ENCODE measurements around the gene C1D.

C1D gene

DNA sequence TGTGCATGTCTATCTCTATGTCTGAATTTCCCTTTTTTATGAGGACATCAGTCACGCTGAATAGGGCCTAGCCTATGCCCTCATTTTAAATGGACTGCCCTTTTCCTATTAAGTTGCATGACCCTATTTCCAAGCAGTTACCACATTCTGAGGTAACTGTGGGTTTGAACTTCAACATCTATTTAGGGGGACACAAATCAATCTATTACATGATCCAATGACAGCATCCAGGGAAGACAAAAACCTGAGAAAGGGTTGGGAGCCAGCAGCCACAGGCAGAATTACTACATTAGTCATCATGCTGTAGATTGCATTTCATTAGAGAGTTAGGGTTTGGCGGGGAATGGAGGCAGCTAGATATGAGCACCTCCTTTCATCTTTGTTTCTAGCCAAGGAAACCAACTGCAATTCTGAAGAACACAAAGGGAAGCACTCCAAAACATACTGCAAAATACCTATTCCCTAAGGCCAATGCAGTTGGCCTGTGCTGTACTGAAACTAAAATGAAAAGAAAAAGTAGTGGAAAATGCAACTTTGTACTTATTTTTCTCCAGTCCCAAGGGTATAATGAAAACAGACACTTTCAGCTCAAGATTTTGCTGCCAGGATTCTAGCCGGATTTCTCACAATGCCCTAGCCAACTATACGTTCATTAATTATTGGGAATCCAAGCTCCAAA lies 40.4 kb upstream of the C1D start:
- no peak overlapping the region for H3K4me3 ChIP-seq (ENCODE audit: low read depth, low read length)
- ChIA-PET POLR2A (no interaction called here), CTCF (interaction anchor here (1.7 kb wide), 1 partner anchor 19 kb away, joined by 5 read pairs; no protein-coding TSS in a partner anchor)
- no peak for DNase-seq (ENCODE audit: low read depth, low spot score)
- TF ChIP-seq, protein P1, sequence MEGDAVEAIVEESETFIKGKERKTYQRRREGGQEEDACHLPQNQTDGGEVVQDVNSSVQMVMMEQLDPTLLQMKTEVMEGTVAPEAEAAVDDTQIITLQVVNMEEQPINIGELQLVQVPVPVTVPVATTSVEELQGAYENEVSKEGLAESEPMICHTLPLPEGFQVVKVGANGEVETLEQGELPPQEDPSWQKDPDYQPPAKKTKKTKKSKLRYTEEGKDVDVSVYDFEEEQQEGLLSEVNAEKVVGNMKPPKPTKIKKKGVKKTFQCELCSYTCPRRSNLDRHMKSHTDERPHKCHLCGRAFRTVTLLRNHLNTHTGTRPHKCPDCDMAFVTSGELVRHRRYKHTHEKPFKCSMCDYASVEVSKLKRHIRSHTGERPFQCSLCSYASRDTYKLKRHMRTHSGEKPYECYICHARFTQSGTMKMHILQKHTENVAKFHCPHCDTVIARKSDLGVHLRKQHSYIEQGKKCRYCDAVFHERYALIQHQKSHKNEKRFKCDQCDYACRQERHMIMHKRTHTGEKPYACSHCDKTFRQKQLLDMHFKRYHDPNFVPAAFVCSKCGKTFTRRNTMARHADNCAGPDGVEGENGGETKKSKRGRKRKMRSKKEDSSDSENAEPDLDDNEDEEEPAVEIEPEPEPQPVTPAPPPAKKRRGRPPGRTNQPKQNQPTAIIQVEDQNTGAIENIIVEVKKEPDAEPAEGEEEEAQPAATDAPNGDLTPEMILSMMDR (IDR thresholded peaks at IDR 0.05; ENCODE audit: insufficient read depth, low read length, missing control alignments): no peak

DNA sequence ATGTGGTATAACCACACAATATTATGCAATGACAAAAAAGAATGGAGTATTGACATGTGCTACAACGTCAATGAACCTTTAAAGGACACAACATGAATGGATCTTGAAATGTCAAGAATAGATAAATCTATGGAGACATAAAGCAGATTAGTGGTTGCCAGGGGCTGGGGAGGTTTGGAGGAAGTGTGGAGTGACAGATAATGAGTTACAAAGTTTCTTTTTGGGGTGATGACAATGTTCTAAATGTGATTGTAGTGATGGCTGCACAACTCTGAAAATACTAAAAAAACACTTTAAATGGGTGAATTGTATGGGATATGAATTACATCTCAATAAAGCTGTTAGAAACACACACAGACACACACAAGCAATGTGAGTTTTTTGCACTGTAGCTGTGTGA lies 37.4 kb upstream of the C1D start:
- CTCF ChIA-PET: no interaction called here
- no peak for DNase-seq (ENCODE audit: low read depth, low spot score)
- H3K4me3 ChIP-seq (ENCODE audit: low read depth, low read length): no peak overlapping the region
- TF ChIP-seq, protein P1 (IDR thresholded peaks at IDR 0.05; ENCODE audit: insufficient read depth, low read length, missing control alignments): no peak
- POLR2A ChIA-PET: no interaction called here

DNA sequence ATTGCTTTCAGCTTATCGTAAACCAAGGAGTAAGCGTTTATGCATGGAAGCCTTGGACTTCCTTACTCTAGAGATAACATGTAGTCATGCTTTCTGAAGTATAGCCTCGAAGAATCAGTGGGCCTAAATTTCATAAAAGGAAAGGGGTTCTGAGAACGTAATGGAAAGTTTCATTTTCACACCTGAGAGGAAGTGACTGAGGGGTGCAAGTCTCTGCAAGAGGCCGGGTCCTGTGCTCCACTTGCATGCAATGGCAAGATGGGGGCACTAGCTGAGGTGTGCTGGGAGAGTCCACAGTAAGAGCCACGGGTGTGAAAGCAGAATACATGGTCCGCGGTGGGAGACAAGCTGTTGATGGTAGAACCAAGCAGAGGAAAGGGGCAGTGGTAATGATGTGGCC lies 36.5 kb upstream of the C1D start:
- TF ChIP-seq, protein P1 (IDR thresholded peaks at IDR 0.05; ENCODE audit: insufficient read depth, low read length, missing control alignments): no peak
- no peak for DNase-seq (ENCODE audit: low read depth, low spot score)
- POLR2A ChIA-PET: no interaction called here
- H3K4me3 ChIP-seq (ENCODE audit: low read depth, low read length): no peak overlapping the region
- CTCF ChIA-PET: no interaction called here

DNA sequence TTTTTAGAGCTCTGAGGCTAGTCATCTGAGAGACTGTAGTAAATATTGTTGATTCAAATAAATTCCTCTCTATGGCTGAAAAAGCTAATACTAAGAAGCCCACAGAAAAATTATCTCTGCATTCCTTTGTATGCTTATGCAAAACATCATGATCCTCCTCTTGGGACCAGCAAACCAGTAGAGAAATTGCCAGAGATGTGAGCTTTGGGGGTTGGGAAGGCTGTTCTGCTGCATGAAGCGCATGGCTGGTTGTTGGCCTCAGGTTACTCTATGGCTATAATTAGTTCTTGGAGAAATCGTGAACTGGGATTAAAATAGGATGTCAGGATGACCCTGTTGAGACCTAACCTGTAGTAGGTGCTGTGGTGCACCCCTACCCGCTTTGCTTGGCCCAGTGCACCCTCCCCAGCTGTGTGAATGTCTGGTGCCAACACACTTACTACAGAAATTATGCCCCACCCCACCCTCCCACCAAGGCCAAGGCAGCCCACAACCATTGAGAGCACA lies 35.5 kb upstream of the C1D start:
- ChIA-PET POLR2A (no interaction called here), CTCF (interaction anchor here (0.9 kb wide), 1 partner anchor 23 kb away, joined by 5 read pairs; no protein-coding TSS in a partner anchor)
- TF ChIP-seq, protein P1 (IDR thresholded peaks at IDR 0.05; ENCODE audit: insufficient read depth, low read length, missing control alignments): no peak
- no peak overlapping the region for H3K4me3 ChIP-seq (ENCODE audit: low read depth, low read length)
- DNase-seq (ENCODE audit: low read depth, low spot score): no peak

DNA sequence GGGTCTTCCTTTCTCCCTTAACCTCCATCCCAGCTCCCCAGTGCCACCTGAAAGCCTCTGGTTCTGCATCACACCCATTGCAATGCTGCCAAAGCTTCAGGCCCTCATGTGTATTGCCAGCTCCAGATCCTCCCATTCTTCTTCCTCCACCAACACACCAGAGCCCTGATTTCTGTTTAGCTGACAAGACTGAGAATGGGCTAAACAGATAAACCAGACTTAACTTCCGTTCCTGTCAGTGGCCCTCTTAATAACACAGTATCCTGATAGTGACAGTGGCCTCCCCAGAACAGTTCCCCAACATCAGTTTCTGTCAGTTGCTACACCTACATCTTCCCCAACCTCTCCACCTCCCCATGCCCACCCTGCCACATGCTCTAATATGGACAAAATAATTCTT lies 31.3 kb upstream of the C1D start:
- TF ChIP-seq, protein P1 (IDR thresholded peaks at IDR 0.05; ENCODE audit: insufficient read depth, low read length, missing control alignments): no peak
- DNase-seq (ENCODE audit: low read depth, low spot score): no peak
- no peak overlapping the region for H3K4me3 ChIP-seq (ENCODE audit: low read depth, low read length)
- ChIA-PET POLR2A (no interaction called here), CTCF (interaction anchor here (2.5 kb wide), 1 partner anchor 28 kb away, joined by 6 read pairs; no protein-coding TSS in a partner anchor)

DNA sequence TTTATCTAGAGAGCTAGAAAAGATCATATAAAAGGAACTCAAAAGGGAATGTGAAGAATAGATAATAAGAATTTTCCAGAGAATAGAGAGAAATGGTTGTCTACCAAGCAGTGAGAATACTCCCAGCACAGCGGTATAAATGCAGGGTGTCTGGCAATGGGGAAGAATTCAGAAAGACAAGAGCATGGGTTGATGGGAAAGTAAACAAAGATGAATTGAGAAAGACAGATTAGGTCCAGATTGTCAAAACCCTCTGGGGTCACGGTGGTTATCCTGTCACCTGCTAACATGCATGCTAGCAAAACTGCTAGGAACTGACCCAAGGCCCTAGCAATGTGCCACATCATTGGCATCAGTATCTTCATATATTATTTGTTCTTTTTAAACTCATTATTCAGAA lies 30.8 kb upstream of the C1D start:
- no peak for DNase-seq (ENCODE audit: low read depth, low spot score)
- CTCF ChIA-PET: interaction anchor here (2.1 to 2.5 kb wide), 2 partner anchors 8 to 29 kb away, joined by 4 to 6 read pairs; no protein-coding TSS in a partner anchor
- no peak overlapping the region for H3K4me3 ChIP-seq (ENCODE audit: low read depth, low read length)
- TF ChIP-seq, protein P1 (IDR thresholded peaks at IDR 0.05; ENCODE audit: insufficient read depth, low read length, missing control alignments): no peak
- POLR2A ChIA-PET: no interaction called here
